HG03103 (cell line): ENCODE measurements around the gene RAP2A.

Source experiments
- ATAC-seq: cut with Tn5 transposase; IDR thresholded peaks from one replicate; pipeline ENCODE4 v1.9.1; 2021; ENCODE audit warnings: low read depth; ENCODE audit not compliant: unreplicated experiment

RAP2A gene

DNA sequence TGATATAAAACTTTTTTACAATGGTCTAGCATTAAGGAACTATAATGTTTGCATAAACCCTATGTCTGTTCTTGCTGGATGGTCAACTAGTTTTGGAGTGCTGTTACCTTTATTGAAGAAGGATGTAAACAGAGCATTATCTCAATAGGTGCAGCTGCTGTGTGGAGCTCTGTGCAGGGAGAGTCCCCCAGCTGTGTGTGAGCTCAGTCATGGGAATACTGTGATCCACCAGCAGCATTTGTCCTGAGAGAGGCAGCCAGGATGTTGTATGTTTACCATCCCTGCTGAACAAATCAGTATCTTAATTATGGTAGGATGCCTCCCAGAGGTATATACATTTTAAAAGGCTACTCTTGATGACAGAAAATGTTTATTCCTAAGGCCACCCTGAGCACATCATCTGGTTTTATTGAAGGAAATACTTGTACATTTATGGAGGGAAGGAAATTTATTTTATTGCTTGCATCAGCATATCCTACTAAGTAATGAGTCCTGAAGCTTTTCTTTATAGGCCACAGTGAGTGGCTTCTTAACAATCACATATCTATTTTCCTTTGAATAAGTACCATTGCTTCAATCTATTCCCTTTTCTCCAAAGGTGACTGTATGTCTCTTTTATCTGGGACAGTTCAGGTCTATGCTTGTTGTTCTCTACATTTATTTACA lies 11.7 kb downstream of the RAP2A start:
- ATAC-seq = no peak

DNA sequence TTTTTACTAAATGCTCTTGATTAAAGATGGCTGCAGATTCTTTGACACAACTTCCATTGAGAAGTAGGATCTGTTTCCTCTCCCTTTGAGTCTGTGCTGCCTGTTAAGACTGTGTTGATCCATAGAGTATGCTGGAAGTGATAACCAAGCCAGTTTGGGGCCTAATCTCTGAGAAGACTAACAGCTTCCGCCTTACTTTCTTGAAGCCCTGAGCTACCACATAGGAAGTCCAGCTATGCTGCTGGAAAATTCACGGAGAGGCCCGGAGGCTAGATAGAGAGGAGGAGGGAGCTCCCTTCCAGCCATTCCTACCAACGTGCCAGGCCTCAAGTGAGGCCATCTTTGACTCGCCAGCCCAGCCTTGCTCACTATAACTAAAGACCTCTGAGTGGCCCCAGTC lies 12.5 kb downstream of the RAP2A start:
- no peak for ATAC-seq

DNA sequence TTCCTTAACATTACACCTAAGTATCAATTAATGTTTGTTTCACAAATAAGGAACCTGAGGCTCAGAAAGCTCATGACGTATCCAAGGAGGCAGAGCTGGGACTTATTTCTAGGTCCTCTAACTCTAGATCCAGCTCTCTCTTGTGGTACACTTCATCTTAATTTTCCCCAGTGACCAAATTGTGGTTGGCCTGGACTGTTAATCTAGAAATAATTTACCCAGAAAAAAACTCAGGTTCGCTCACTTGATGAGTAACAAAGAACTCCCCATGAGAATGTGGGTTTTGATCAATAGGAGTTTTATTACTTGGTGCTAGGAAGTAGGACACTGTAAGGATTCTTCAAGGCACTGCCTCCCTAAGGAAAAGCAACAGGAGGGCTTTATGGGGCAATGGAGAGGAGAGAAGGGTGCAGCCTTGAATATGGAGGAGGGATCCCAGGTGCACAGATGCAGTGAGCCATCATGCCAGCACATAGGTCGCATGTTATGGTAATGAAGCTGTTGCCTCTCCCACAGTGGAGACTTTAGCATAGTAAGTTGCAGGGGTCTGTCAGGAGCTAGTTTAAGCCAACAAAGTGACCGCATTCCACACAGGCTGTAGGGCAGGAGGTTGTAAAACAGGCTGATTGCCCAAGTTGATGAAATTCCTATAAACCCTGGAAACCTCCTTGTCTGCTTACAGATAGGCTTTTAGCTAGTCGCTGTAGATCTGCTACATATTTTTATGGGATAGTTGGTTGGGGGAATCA lies 14.7 kb downstream of the RAP2A start:
- no peak for ATAC-seq

DNA sequence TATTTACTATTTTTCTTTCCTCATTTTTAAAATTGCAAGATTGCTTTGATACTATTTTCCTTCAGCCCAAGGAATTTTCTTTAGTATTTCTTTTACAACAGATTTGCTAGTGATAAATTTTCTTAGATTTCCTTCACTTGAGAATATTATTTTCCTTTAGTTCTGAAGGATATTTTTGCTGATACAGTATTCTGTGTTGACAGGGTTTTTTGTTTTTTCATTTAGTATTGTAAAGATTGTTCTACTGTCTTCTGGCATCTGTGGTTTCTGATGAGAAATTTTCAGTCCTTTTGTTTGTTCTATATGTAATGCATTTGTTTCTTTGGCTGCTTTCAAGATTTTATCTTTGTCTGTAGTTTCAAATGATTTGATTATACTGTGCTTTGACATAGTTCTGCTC lies 20.7 kb downstream of the RAP2A start:
- no peak for ATAC-seq

DNA sequence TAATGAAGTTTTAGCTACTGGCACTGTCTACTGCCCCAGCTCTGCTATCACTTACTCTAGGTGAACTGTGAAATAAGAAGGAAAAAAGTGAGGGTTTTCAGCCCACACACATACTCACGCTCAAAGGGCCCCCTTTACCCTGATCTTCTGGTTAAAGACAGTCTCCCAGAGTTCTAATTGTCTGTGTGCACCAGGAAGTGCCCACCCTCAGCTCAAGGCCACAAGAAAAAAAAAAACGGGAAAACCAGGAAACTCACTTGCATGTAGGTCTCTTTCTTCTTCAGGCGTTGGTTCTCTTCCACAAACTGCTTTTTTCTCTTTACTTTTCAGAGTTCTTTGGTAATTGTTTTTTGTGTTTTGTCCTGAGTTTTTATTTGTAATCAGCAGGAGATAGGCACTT lies 22.1 kb downstream of the RAP2A start:
- ATAC-seq = no peak

DNA sequence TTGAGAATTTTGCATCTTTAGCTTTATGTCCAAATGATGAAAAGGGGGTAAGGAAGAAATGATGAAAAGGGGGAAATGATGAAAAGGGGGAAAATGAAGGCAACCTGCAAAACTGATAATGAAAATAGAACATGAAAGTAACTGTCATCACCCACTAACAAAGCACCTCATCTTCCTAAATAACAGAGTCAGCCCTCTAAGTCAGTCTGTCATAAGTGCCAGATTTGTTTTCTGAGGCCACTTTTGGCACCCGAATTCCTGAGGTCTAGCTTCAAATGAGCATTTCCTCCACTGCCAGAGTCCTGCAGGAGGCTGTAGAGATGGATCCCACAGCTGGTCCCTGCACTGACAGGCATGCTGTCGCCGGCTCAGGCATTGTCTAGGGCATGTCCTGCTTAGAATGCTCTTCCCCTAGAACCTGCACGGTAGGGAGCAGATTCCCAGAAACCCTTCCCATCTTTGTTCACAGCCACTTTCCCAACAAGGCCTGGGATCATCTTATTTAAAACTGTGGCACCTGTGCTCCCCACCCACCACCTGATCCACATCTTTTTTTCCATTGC lies 25.3 kb downstream of the RAP2A start:
- ATAC-seq = no peak

DNA sequence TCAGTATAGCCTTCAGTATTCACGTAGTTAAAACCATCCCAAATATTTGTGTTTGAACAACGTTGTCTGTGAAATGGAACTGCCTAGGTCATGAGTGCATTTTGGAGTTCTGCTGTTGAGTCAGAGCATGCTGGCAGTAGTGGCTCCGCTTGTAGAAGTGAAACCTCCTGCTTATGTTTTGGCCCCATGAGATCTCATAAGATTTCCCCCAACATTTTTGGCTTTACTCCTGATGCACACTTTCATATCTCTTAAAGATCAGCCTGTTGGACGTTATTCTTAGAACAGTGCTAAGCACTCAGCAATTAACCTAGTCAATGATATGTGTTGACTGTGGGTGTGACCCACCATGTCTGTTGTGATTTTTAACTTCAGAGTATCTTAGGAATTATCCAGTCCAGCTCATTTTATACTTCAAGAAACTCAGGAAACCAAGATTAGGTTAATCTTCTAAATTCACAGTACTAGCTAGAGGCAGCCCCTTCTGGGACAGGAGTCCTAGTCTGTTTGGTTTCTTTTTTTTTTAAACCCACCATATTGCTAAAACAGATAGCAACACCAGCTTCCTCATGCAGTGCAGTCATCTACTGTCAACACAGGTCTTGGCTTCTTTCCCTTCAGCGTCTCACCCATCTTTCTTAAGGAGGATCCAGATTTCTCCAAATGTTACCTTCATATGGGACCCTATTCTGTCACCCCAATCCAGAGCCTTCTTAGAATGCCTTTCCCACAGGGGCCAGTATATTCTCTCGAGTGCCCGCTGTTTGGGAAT lies 26.2 kb downstream of the RAP2A start:
- peak; percentile 94 for ATAC-seq

DNA sequence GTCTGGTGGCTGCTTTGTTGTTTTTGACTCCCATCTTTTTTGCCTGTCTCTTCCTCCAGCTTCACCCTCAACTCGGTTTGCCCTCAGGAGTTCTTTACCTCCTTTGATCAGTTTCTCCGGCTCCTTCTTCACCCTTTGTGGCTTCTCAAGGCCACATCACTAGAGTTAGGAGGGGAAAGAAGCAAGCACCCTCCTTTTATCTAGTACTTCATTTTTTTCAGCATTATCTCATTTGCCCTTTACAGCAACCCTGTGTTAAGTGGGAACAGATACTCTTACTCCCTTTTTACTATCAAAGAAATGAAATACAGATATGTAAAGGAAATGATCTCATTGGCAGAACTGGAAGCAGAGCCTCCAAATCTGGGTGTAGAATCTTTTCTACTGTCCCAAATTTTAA lies 26.9 kb downstream of the RAP2A start:
- no peak for ATAC-seq

DNA sequence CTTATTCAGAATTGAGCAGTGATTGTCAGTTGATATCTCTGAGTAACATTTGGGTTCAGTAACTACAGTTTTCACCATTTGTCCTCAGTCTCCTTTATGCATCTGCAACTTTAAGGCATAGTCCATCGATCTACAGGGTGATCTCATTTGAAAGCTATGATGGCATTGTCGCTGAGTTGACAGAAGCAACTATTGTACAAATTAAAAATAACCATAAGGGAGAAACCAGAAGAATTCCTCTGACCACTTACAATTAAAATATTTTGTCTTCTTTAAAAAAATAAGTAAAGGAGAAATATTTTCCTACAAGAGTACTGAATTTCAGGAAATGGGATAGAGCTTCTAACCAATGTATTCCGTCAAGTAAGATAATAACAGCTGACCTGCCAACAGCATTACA lies 30.6 kb downstream of the RAP2A start:
- ATAC-seq = no peak

DNA sequence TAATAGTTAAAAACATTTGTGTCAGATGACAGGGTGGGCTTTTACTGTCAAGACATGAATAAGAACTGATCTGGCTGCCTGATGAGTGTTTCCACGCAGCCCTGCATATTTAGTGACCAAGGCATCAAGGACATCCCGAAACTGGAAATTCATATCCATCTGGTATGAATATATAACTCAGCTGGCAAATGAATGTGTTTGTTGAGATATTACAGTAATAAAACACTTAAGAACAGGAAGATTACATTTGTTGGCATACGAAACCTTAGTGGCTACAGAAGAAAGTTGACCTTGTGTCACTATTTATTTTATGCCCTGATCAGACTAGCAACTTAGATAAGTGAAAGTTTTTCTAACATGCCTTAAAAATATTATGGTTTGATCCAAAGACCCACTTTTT lies 32.8 kb downstream of the RAP2A start:
- no peak for ATAC-seq

DNA sequence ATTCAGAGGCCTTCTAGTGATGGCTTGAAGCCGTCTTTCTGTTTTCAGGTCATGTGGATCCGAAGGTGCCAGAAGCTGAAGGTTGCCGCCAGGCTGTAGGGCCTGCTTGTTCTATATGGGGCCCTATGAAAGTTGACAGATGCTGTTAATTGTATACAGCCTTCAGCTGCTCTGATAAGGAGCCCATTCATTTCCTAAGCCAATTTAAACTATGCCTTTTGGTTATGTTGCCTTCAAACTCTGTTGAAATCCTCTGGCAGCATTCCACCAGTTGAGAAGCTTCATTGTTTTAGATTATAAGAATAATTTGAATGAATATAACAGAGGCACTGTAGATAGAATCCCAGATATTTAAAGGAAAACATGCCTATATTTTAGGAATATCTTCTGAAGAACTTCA lies 34.4 kb downstream of the RAP2A start:
- ATAC-seq = no peak

DNA sequence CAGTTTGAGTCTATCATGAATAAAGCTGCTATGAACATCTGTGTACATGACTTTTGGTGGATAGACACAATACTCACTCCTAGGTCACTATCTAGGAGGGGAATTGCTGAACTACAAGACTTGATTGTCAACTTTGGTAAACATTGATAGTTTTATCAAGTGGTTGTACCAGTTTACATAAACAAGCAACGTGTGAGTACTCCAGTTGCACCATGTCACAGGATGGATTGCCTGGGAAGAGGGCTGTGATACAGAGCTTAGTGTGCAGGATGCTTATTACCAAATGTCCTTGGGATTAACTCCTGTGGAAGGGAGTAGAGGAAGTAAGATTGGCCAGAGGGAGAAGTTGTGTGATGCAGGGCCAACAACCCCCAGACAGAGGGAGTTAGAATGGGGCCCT lies 37.7 kb downstream of the RAP2A start:
- no peak for ATAC-seq

DNA sequence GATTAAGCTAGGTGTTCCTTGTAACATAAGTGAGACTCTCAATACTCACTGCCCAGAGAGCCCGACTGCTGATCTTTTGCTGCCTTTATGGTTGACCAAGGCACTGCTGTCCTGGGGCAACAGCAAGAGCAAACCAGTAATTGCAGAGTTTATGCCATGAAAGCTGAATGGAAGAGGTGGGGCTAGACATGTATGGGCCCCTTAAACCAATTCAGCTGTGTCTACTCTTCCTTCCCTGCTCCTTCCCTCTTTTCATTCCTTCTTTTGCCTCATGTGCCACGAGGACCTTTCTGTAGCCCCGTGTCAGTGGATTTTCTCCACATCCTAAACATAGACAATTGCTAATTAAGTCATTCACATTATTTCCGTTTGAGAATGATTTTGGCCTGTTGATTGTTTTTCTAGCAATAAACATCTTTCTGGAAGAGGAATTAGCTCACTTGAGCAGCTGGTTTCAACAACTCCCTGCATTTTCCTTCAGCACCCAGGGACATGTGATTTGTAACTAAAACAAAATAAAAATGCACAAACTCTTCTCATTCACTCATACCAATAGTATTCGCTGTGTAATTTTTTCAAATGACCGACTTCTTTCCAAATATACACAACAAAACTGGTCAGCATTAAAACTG lies 40.5 kb downstream of the RAP2A start:
- ATAC-seq = no peak

DNA sequence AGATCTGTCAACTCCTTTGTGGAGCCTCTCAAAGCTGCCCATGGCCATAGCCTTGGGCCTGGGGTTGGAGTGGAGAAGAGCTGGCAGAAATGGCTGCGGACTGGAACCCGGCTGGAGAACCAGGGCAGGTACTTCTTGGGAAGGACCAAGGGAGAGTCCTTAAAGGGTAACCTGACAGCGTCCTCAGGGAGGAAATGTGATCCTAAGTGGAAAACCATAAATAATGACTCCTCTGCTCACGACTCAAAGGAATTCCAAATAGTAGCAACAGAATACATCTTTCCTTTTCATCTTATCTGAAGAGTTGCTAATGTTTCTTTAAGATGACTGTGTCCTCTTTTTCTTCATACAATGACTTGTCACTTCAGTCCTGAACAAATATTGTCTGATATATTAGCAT lies 41.0 kb downstream of the RAP2A start:
- ATAC-seq = no peak

DNA sequence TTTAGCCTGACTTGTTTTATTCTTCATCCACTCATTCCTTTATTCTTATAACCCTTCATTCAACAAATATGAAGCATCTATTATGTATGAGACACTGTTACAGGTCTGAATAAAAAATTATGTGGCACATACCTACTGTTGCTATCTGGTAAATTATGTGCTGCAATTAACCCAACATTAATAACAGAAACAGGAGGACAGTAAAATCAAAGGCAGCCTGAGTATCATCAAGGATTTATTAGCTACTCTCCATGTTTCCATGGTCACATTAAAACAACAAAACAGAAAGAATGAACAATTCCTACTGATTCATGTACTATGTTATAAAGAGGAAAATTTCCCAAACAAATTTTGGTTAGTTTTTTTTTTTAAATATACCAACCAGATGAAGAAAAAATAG lies 43.9 kb downstream of the RAP2A start:
- ATAC-seq = no peak

DNA sequence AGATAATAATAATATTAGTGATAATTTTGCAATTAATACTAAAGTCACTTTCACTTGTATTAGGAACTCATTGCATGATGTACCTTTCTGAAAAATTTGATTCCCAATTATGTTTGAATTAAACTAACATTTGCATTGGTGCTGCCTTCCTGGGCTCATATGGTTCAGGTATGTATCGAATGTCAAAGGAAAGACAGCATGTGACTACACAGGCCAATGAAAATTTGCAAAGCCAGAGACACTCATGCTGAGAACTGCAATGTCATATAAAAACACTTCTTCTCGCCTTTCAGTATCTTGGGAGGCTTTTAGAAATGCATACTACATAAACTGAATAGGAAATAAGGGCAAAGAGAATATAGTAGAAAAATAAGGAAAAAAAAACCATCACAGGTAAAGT lies 44.3 kb downstream of the RAP2A start:
- ATAC-seq = no peak

DNA sequence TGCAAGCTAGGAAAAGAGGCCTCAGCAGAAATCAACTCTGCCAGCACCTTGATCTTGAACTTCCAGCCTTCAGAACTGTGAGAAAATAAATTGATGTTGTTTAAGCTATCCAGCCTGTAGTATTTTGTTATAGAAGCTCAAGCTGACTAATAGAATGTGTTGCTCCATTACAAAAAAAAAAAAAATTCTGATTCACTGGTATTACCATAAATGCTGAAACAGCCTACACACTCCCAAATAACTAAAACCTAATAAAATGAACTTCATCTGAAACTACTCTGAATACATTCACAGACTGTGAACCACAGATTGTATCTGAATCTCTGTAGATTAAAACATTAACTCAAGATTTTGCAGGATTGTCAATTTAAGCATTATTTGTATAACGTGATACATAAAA lies 49.5 kb downstream of the RAP2A start:
- ATAC-seq = no peak

DNA sequence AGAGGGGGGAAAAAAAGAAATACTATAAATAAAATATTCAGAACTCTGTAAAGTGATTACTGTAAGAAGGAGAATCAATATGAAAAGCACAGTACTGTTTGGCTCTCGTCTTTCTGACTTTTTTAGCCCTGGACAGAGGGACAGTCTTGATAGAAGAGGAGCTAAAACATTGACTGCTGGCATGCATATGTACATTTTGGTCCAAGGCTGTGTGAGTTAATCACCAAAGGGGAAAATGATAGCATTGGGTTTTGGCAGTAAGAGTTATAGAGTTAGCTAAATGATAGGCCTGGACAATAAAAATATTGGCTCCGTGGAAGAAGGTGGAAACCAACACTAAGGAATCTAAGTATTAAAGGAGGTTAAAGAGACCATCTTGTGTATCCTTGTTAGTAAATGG lies 50.3 kb downstream of the RAP2A start:
- ATAC-seq = no peak

DNA sequence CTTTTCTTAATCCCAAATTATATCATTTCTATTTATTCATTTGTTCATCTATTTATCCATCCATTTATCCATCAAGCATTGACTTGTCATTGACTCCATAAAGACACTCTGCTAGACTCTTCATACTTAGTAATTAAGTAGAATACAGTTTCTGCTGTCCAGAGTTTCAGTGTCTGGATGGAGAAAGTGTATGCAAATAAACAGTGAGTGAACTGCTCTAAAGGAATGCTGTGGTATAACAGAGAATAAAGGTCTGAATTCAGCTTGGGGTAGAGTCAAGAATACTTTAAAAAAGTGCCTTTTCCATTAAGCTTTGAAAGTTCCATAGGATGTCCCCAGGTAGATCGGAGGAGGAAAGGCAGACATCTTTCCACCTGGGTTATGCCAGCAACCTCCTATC lies 51.4 kb downstream of the RAP2A start:
- ATAC-seq = no peak

DNA sequence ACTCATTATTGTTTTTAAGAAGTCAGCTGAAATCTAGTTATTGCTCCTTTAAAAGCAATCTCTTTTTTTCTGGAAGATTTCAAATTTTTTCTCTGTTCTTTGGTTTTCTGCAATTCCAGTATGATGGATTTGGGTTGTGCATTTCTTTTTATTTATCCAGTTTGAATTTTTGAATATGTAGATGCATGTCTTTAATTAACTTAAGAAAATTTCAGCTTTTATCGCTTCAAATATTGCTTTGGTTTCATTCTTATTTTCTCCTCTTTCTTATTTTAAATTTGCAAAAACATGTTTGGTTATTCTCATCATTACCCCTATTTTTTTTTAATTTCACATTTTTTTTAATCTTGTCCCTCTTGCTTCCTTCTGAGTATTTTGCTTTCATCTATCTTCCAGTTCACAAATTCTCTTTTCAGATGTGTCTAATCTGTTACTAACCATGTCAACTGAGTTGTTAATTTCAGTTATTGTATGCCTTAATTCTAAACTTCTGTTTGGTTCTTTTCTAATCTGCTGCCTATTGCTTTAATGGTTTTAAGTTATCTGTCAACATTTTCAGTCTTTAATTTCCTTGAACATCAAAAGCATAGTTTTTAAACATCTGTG lies 56.8 kb downstream of the RAP2A start:
- no peak for ATAC-seq

DNA sequence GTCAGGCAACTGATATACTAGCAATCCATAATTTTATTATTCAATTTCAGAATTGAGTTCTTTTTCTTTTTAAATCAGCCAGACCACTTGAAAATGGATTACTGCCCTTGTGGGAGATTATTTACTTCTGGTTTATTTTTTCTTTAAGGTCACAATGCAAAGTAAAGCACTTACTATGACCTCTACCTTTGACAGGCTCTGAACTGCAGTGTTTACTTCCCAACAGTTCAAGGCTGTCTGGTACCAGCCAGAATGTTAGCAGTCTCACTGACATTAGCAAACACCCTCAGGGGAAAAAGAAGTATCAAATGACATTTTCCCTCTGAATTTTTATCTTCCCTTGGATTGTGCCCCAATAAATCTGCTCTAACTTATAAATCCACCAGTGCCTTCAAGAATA lies 57.5 kb downstream of the RAP2A start:
- ATAC-seq = no peak
